ENCODE results near the gene WDR20.

Gene WDR20

DNA sequence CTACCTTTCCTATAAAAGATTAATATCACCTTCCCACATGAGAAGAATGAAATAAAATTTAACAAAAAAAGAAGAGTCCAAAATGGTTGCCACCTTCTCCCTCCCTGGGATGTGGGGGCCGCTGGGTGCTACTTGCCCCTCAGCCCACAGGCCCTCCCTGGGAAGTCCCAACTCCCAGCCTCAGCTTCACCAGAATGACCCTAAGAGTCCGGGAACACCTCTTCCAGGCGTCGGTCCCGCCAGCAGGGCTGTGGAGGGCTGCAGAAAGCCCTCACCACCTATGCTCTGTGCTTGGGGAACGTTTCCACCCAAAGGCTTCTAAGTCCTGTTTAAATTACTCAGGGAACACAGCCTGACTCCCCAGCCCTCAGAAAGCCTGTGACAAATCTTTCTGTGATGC lies 93.4 kb downstream of the WDR20 start:
- Histone ChIP-seq H3K79me2 (ENCODE audit: control insufficient read depth, low read length) (no peaks in the 10 kb centered on the region), H3K4me3 (ENCODE audit: low read length) (no peak overlapping the region), H3K4me1 (ENCODE audit: control insufficient read depth, low read length) (peaks cover 20% of the 10 kb centered on the region)

DNA sequence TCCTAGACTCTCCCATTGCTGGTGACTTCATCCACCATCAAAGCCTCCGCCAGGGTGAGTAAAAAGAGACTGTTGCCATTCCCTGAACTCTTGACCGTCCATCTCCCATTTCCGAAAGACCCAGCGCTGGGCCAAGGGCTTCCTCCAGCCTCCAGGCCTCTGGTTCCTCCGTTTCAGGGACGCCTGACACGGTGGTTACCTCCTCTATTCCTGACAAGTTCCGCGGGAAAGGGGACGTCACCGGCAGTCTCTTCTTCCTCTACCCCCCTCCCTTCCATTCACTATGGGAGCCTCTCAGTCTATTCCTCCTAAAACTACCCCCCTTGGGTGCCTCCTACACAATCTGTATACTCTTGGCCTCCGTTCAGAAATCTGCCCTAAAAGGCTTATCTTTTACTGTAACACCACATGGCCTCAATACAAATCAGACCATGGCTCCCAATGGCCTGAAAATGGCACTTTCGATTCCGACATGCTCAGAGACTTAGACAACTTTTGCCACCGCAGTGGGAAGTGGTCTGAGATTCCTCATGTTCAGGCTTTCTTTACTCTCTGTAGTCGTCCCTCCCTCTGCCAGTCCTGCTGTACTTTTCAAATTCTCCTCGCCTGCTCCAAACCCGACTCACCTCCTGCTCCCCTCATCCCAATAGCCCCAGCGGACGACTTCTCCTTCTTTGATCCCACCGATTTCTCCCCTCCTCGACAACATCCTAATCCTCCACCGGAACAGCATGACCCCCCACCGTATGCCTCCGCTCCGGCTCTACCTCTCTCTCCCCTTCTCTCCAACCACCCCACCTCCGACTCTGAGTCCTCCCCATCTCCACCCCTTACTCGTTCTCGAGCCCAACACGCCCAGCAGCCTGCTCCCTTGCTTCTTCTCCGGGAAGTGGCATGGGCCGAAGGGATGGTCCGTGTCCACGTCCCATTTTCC lies 94.9 kb downstream of the WDR20 start:
- H3K4me1 ChIP-seq (ENCODE audit: control insufficient read depth, low read length): peaks cover 20% of the 10 kb centered on the region
- no peaks in the 10 kb centered on the region for H3K36me3 ChIP-seq (ENCODE audit: control insufficient read depth, low read length)
- peaks cover 23% of the 10 kb centered on the region for H3K27me3 ChIP-seq (ENCODE audit: control insufficient read depth, low read length)
- H4K20me1 ChIP-seq (ENCODE audit: control insufficient read depth, insufficient read depth, low read depth, low read length): no peaks in the 10 kb centered on the region
- TF ChIP-seq, protein P1, sequence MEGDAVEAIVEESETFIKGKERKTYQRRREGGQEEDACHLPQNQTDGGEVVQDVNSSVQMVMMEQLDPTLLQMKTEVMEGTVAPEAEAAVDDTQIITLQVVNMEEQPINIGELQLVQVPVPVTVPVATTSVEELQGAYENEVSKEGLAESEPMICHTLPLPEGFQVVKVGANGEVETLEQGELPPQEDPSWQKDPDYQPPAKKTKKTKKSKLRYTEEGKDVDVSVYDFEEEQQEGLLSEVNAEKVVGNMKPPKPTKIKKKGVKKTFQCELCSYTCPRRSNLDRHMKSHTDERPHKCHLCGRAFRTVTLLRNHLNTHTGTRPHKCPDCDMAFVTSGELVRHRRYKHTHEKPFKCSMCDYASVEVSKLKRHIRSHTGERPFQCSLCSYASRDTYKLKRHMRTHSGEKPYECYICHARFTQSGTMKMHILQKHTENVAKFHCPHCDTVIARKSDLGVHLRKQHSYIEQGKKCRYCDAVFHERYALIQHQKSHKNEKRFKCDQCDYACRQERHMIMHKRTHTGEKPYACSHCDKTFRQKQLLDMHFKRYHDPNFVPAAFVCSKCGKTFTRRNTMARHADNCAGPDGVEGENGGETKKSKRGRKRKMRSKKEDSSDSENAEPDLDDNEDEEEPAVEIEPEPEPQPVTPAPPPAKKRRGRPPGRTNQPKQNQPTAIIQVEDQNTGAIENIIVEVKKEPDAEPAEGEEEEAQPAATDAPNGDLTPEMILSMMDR (IDR thresholded peaks at IDR 0.05; ENCODE audit: low read depth, low read length, poor library complexity, severe bottlenecking): no peak
- no peaks in the 10 kb centered on the region for H3F3A ChIP-seq (ENCODE audit: control insufficient read depth, insufficient read depth)
- H3K79me2 ChIP-seq (ENCODE audit: control insufficient read depth, low read length): no peaks in the 10 kb centered on the region
- no peaks in the 10 kb centered on the region for H3K9me2 ChIP-seq (replicated peaks; ENCODE audit: control insufficient read depth, low read length)
- H3K4me3 ChIP-seq (ENCODE audit: low read length): peak overlapping the region; percentile 41
- H3K9me3 ChIP-seq (ENCODE audit: control insufficient read depth, insufficient read depth, low read length): no peaks in the 10 kb centered on the region
- H3K4me2 ChIP-seq (ENCODE audit: low read length): peak overlapping the region; percentile 47
- H3K27ac ChIP-seq (ENCODE audit: low read depth, low read length): no peak overlapping the region

More for the DNA sequence above, 93.4 kb downstream of the WDR20 start:
- H4K20me1 ChIP-seq (ENCODE audit: control insufficient read depth, insufficient read depth, low read depth, low read length): no peaks in the 10 kb centered on the region
- H3K27me3 ChIP-seq (ENCODE audit: control insufficient read depth, low read length): peaks cover 12% of the 10 kb centered on the region
- TF ChIP-seq, protein P1 (IDR thresholded peaks at IDR 0.05; ENCODE audit: low read depth, low read length, poor library complexity, severe bottlenecking): no peak
- no peak for TF ChIP-seq EZH2phosphoT487 (IDR thresholded peaks at IDR 0.05; ENCODE audit: borderline replicate concordance, low read length)
- H3K9me2 ChIP-seq (replicated peaks; ENCODE audit: control insufficient read depth, low read length): no peaks in the 10 kb centered on the region
- peak overlapping the region; percentile 27 for H3K4me2 ChIP-seq (ENCODE audit: low read length)
- H3F3A ChIP-seq (ENCODE audit: control insufficient read depth, insufficient read depth): no peaks in the 10 kb centered on the region
- no peaks in the 10 kb centered on the region for H3K9me3 ChIP-seq (ENCODE audit: control insufficient read depth, insufficient read depth, low read length)
- H3K36me3 ChIP-seq (ENCODE audit: control insufficient read depth, low read length): no peaks in the 10 kb centered on the region
- no peak overlapping the region for H3K27ac ChIP-seq (ENCODE audit: low read depth, low read length)

DNA sequence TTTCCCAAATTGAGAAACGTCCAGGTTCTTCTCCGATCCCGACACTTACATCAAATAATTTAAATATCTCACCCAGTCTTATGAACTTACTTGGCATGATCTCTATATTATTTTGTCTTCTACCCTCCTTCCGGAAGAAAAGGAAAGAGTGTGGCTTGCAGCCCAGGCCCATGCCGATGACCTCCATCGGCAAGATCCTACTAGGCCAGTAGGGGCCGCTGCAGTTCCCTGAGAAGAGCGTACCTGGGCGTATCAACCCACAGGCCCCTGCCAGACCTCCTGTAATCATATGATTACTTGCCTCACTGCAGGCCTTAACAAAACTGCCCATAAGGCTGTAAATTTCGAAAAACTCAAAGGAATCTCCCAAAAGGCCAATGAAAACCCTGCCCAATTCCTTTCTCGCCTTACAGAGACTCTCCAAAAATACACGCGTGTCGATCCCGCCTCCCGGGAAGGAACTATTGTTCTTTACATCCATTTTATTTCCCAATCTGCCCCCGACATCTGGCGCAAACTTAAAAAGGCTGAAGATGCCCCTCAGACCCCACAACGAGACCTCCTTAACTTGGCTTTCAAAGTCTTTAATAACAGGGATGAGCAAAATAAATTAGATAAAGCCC lies 95.7 kb downstream of the WDR20 start:
- H3K9me2 ChIP-seq (replicated peaks; ENCODE audit: control insufficient read depth, low read length): no peaks in the 10 kb centered on the region
- H3K4me1 ChIP-seq (ENCODE audit: control insufficient read depth, low read length): peaks cover 20% of the 10 kb centered on the region
- H3K4me2 ChIP-seq (ENCODE audit: low read length): peak overlapping the region; percentile 47
- H3K36me3 ChIP-seq (ENCODE audit: control insufficient read depth, low read length): no peaks in the 10 kb centered on the region
- H3K4me3 ChIP-seq (ENCODE audit: low read length): peak overlapping the region; percentile 41
- no peaks in the 10 kb centered on the region for H3K79me2 ChIP-seq (ENCODE audit: control insufficient read depth, low read length)
- no peaks in the 10 kb centered on the region for H3K9me3 ChIP-seq (ENCODE audit: control insufficient read depth, insufficient read depth, low read length)
- H3F3A ChIP-seq (ENCODE audit: control insufficient read depth, insufficient read depth): no peaks in the 10 kb centered on the region
- peaks cover 23% of the 10 kb centered on the region for H3K27me3 ChIP-seq (ENCODE audit: control insufficient read depth, low read length)
- H4K20me1 ChIP-seq (ENCODE audit: control insufficient read depth, insufficient read depth, low read depth, low read length): no peaks in the 10 kb centered on the region
- H3K27ac ChIP-seq (ENCODE audit: low read depth, low read length): no peak overlapping the region
- TF ChIP-seq, protein P1 (IDR thresholded peaks at IDR 0.05; ENCODE audit: low read depth, low read length, poor library complexity, severe bottlenecking): peak; percentile 85
- no peak for TF ChIP-seq EZH2phosphoT487 (IDR thresholded peaks at IDR 0.05; ENCODE audit: borderline replicate concordance, low read length)
